ENCODE results near the gene LONP1.

DNA sequence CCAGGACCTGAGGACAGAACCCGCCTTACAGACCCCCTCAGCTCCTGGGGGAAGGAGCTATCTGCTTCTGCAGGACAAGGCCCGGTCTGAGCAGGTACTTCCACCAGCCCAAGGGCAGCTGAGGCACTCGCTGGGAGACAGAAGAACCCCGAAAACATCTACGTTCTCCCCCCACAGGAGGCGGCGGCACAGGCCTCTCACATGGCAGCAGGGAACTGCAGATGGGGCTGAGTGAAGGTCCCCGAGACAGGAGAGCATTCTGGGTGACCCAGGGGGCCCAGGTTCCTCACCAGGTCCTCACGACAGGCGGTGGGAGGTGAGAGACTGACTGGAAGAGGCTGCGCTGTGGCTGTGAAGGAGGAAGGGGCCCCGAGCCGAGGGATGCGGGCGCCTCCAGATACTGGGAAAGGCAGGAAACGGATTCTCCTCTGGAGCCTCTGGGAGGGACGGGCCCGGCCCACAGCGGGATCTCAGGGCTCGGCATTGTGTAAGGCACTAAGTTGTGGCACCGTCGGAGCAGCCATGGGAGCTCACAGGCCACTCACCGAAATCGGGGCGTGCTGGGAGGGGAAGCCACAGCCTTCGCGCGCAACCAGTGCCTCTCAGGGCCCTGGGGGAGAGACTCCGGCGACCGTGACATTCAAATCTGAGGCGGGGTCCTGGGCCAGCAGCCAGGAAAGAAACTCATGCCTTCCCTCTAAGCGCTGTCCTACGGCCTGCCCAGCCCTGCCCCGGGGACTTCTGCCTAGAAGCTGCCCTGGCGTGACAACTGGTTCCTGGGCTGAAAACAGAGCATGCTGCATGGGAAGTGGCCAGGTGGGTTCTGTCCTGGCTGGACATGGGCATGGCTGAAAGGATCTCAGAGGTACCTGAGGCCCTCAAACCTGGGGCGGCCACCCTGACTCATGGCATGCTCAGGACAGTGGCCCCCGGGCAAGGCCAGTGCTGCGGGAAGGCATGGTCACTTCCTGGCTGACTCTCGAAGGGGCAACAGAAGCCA lies 15.8 kb downstream of the LONP1 start:
- TF ChIP-seq, protein P1, sequence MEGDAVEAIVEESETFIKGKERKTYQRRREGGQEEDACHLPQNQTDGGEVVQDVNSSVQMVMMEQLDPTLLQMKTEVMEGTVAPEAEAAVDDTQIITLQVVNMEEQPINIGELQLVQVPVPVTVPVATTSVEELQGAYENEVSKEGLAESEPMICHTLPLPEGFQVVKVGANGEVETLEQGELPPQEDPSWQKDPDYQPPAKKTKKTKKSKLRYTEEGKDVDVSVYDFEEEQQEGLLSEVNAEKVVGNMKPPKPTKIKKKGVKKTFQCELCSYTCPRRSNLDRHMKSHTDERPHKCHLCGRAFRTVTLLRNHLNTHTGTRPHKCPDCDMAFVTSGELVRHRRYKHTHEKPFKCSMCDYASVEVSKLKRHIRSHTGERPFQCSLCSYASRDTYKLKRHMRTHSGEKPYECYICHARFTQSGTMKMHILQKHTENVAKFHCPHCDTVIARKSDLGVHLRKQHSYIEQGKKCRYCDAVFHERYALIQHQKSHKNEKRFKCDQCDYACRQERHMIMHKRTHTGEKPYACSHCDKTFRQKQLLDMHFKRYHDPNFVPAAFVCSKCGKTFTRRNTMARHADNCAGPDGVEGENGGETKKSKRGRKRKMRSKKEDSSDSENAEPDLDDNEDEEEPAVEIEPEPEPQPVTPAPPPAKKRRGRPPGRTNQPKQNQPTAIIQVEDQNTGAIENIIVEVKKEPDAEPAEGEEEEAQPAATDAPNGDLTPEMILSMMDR (IDR thresholded peaks at IDR 0.05), result no peak
- no peak for TF ChIP-seq POLR2A (IDR thresholded peaks at IDR 0.05)
